ENCODE data around the gene NOMO2. TPM values are rescaled to one million over a fixed set of nuclear protein-coding genes. Genes with fewer than 3 reads are reported as not detected.
"Not testable (repeated sequence)": the region's sequence is repeated elsewhere in the genome, so short reads cannot be mapped to it uniquely, and the experiment has no call there.

Gene NOMO2
- total RNA-seq, 1 donor from 2014 or later: 111 TPM

DNA sequence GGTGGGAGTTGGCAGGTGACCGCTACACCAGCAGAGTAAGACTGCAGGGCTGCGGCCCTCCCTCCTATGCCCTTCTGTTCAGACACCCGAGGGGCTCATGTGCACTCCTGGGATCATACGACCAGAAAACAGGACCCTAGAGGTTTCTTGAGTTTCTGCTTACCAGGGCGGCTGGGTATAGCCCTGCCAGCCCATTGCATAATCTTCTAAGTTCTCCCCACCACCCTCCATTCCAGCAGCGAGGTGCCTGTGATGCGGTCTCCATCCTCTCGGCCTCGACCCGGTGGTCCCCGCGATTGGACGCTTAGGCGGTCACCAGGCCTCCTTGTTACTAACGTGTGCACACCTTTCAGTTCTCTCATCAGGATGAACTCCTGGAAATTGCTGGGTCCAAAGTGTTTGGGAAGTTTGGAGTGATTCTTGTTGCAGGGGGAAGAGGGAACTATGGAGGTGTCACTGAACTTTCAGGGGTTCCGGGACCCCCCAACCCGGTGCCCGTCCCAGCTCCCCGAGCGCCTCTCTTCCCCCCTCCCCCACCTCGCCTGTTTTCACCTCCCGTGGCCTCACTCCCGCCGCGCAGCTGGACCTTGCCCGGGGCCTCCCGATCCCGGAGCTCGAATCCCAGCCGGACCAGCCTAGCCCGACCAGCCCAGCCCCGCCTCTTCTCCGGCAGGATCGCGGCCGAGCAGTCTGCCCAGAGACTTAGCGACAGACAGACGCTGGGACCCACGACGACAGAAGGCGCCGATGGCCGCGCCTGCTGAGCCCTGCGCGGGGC lies 8.8 kb upstream of the NOMO2 start:
- H3K27me3 Mint-ChIP-seq (ENCODE audit: insufficient read depth); H3K4me1 Mint-ChIP-seq (ENCODE audit: low read depth); H3K9me3 Mint-ChIP-seq; H3K27ac Mint-ChIP-seq; H3K36me3 Mint-ChIP-seq (ENCODE audit: low read depth); intact Hi-C loops (cut with micrococcal nuclease); H3K4me3 Mint-ChIP-seq; DNase-seq (ENCODE audit: low spot score): not testable (repeated sequence)

DNA sequence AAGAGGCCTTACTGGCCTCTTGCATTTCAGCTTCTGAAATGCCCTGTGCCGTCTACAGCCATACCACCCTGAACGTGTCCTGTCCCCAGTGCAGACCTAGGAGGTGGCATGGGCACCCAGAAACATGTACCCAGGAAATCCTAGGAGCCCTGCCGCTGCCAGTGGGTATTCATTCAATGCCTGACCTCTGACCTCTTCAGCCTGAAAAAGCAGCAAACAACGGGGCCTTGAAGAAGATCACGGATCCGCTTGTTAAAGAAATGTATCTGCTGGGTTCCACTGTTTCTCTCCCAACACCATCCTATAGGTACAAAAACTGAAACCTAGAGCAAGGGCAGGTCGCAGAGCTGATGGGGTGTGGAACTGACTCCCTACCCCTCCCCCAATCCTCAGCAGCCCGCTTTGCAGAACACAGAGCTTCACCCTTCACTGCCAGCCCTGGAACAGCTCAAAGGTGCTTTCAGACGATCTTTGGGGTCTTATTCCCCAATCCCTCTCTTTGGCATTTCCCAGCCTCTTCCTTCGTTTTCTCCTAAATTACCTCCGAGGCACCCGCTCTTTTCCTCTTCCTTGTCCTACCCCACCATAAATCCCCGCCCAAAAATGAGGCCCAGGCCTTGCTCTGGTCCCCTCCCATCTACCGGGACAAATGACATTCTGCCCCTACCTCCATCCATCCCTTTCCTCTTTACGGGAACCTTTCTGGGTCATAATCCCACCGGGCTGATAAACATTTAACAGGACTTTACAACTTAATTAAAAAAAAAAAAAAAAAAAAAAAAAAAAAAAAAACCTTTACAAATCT lies 1.3 kb downstream of the NOMO2 start:
- H3K9me3 Mint-ChIP-seq; H3K36me3 Mint-ChIP-seq (ENCODE audit: low read depth); H3K27me3 Mint-ChIP-seq (ENCODE audit: insufficient read depth); intact Hi-C loops (cut with micrococcal nuclease); H3K27ac Mint-ChIP-seq; DNase-seq (ENCODE audit: low spot score): not testable (repeated sequence)
- H3K4me3 Mint-ChIP-seq: peak overlapping the region; percentile 79
- peaks cover 15% of the 10 kb centered on the region for H3K4me1 Mint-ChIP-seq (ENCODE audit: low read depth)

DNA sequence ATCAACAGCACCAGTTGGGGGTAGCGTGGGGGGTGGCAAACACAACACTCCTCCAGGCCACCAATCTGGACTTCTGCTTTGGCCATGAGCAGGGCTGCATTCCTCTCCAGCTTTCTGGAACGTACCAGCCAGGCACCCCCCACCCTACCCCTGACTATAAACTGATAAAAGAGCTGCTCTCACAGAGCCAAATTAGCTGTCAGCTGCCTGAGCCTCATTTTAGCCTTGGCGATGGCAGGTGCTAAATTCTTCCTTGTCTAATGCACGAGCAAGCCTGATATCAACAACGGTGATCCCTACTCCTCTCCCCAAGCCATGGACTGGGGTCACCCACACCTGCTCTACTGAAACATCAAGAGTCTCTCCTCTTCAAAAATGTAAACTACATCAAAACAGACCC lies 8.2 kb downstream of the NOMO2 start:
- H3K36me3 Mint-ChIP-seq (ENCODE audit: low read depth); H3K4me3 Mint-ChIP-seq; H3K4me1 Mint-ChIP-seq (ENCODE audit: low read depth); intact Hi-C loops (cut with micrococcal nuclease); H3K9me3 Mint-ChIP-seq; H3K27ac Mint-ChIP-seq; DNase-seq (ENCODE audit: low spot score); H3K27me3 Mint-ChIP-seq (ENCODE audit: insufficient read depth): not testable (repeated sequence)

DNA sequence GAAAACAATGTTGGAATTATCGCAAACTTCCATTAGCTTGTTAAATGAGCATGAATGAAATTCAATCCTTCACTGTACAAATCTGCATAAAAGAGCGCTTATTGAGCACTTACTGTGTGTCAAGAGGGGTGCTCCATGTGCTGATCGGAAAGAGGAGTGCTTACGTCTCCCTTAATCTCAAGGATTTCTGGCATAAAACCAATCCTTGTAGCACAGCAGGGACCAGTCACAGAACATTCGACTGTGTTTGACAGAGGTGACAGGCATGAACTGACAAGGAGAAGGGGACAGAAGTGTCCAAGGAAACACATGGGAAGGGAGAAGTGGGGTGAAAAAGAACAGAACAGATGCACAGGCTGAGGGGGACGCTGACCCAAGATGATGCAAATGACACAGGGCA lies 14.5 kb downstream of the NOMO2 start:
- H3K27me3 Mint-ChIP-seq (ENCODE audit: insufficient read depth); H3K4me3 Mint-ChIP-seq; intact Hi-C loops (cut with micrococcal nuclease); H3K9me3 Mint-ChIP-seq; H3K4me1 Mint-ChIP-seq (ENCODE audit: low read depth); H3K27ac Mint-ChIP-seq; DNase-seq (ENCODE audit: low spot score); H3K36me3 Mint-ChIP-seq (ENCODE audit: low read depth): not testable (repeated sequence)

DNA sequence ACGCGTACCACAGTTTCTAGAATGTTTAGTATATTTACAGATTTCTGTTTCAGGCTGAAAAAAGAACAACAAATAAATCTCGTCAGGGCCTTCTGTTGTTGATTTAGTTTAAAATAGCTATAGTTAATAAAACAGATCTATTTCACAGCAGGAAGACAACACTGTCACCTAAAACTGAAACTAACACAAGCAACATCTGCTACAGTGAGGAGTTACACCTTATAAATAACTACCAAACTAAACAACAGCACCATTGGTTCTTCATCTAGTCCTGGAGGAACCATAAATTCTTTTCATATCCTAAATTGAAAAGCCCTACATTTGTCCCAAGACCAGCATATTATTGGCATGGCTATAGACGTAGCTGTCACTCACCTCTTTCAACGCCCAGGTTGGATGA lies 15.0 kb downstream of the NOMO2 start:
- DNase-seq (ENCODE audit: low spot score); H3K27me3 Mint-ChIP-seq (ENCODE audit: insufficient read depth); intact Hi-C loops (cut with micrococcal nuclease); H3K4me1 Mint-ChIP-seq (ENCODE audit: low read depth); H3K27ac Mint-ChIP-seq; H3K4me3 Mint-ChIP-seq; H3K9me3 Mint-ChIP-seq; H3K36me3 Mint-ChIP-seq (ENCODE audit: low read depth): not testable (repeated sequence)

DNA sequence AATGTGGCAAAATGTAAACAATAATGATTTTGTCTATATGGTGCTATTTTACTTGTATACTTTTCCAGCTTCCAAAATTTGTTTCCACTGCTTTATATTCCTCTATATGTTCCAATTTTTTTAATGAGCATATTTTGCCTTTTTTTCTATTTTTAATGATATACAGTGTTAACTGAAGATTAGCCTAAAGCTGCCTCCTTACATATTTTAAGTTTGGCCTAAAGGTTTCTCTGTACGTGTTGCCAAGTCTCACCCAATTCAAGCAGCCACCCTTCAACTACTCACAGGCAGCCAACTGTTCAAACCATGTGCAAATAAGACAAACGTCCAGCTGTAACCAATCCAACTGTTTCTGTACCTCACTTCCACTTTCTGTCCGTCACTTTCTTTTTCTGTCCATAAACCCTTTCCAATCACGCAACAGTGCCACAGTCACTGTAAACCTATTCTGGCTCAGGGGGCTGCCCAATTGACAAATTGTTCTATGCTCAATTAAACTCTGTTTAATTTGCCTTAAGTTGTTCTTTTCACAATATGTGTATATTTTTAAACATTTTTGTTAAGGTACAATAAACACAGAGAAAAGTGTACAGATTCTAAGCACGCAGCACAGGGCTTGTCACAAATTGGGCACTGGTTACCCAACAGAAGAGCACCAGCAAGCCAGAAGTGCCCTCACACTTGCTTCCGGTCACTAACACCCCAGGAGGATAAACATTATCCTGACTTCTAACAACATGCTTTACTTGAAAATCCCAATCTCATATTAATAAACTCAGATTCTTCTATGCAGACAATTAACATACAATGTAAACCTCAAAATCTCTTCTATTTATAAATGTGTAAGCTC lies 17.4 kb downstream of the NOMO2 start:
- H3K27ac Mint-ChIP-seq; H3K4me1 Mint-ChIP-seq (ENCODE audit: low read depth); DNase-seq (ENCODE audit: low spot score); H3K4me3 Mint-ChIP-seq; H3K27me3 Mint-ChIP-seq (ENCODE audit: insufficient read depth); H3K36me3 Mint-ChIP-seq (ENCODE audit: low read depth); H3K9me3 Mint-ChIP-seq; intact Hi-C loops (cut with micrococcal nuclease): not testable (repeated sequence)

DNA sequence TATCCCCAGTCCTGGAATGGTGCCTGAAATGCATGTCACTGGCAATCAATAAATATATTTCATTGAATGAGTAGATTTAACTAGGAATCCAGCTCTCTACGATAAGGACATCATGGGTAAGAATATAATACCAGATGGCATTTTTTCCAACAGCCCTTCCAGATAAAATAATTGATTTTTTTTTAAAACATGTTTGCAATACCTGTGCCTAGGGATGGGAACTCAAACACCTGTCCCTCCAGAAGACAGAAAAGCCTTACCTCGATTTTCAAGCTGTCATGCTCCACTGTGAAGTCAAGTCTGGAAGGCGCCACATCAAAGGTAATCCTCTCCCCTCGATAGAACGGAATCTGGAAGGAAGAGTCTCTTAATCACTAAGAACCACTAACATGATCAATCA lies 20.0 kb downstream of the NOMO2 start:
- H3K9me3 Mint-ChIP-seq, H3K4me3 Mint-ChIP-seq: not testable (repeated sequence)

DNA sequence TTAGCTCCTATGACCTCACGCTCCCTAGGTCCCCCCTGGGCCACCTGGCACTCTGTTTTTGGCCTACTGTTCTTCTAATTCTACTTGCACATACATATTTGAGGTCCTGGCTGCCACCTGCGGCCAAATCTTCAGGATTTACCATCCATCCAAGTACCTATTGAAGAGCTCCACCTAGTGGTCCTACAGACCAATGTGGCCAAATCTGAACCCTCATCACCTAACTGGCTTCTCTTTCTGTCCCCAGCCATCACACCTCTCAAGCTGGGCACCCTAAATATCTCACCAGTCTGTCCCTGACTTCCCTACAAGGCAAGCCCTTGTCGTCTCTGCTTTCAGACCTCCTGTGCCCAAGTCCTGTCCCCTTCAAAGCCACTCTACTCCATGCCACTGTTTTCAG lies 24.9 kb downstream of the NOMO2 start:
- H3K9me3 Mint-ChIP-seq; H3K27me3 Mint-ChIP-seq (ENCODE audit: insufficient read depth); H3K4me1 Mint-ChIP-seq (ENCODE audit: low read depth); H3K27ac Mint-ChIP-seq; DNase-seq (ENCODE audit: low spot score); H3K4me3 Mint-ChIP-seq; intact Hi-C loops (cut with micrococcal nuclease): not testable (repeated sequence)
- H3K36me3 Mint-ChIP-seq (ENCODE audit: low read depth): peaks cover 12% of the 10 kb centered on the region

More for the DNA sequence above, 20.0 kb downstream of the NOMO2 start:
- H3K36me3 Mint-ChIP-seq (ENCODE audit: low read depth); intact Hi-C loops (cut with micrococcal nuclease); H3K27me3 Mint-ChIP-seq (ENCODE audit: insufficient read depth); DNase-seq (ENCODE audit: low spot score); H3K4me1 Mint-ChIP-seq (ENCODE audit: low read depth); H3K27ac Mint-ChIP-seq: not testable (repeated sequence)

DNA sequence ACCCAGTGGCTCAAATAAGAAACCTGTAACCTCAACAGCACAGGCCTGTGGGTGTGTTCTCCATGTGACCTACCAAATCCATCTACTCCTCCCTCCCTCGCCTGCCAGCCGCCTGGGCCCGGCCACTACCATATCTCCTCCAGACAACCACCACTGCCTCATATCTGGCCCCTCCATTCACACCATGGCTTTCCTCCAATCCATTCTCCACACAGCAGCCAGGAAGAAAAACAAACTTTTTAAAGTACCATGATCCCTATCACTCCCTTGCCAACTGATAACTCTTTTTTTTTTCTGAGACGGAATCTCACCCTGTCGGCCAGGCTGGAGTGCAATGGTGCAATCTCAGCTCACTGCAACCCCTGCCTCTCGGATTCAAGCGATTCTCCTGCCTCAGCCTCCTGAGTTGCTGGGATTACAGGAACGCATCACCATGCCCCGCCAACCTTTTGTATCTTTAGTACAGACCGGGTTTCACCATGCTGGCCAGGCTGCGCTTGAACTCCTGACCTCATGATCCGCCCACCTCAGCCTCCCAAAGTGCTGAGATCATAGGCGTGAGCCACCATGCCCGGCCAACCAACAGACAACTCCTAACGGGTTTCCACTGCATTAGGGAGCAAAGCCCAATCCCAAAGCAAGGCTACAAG lies 26.3 kb downstream of the NOMO2 start:
- H3K27ac Mint-ChIP-seq; H3K9me3 Mint-ChIP-seq; intact Hi-C loops (cut with micrococcal nuclease); H3K4me3 Mint-ChIP-seq; H3K4me1 Mint-ChIP-seq (ENCODE audit: low read depth); DNase-seq (ENCODE audit: low spot score); H3K27me3 Mint-ChIP-seq (ENCODE audit: insufficient read depth): not testable (repeated sequence)
- peaks cover 12% of the 10 kb centered on the region for H3K36me3 Mint-ChIP-seq (ENCODE audit: low read depth)

DNA sequence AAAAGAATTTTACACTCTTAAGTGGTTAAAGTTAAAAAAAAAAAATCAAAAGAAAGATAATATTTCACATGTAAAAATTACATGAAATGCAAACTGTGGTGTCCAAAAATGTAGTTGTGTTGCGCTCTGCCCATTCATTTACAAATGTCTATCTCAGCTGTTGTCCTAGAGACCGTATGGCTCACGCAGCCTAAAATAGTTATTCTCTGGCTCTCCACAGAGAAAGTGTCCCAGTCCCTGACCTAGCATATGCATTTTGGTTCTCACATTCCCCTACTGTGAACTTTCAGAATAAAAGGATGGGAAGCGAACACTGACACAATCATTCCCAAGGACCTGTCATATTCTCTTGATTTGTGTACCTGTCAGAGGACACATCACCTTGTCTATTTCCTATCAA lies 27.6 kb downstream of the NOMO2 start:
- DNase-seq (ENCODE audit: low spot score); H3K9me3 Mint-ChIP-seq; H3K36me3 Mint-ChIP-seq (ENCODE audit: low read depth); H3K4me3 Mint-ChIP-seq; intact Hi-C loops (cut with micrococcal nuclease); H3K27me3 Mint-ChIP-seq (ENCODE audit: insufficient read depth); H3K4me1 Mint-ChIP-seq (ENCODE audit: low read depth); H3K27ac Mint-ChIP-seq: not testable (repeated sequence)

DNA sequence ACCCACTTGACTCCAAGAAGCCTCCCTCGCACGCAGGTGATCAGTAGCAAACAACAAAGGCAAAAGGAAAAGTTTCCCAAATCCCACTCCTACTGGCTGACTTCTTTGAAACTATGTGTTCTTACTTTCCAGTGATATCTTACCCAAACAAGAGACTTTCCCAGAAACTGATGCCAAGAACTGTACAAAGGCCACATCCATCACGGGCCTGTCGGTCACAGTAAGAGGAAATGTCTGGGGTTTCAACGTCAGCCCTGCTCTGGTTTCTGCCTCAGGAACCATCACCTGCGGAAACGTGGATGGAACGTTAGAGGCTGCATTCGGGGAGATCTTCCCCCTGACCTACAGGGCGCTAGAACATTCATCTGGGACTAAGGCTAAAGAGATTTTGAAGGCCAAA lies 30.6 kb downstream of the NOMO2 start:
- H3K9me3 Mint-ChIP-seq; H3K4me1 Mint-ChIP-seq (ENCODE audit: low read depth); H3K27me3 Mint-ChIP-seq (ENCODE audit: insufficient read depth); H3K4me3 Mint-ChIP-seq; intact Hi-C loops (cut with micrococcal nuclease); H3K36me3 Mint-ChIP-seq (ENCODE audit: low read depth); H3K27ac Mint-ChIP-seq; DNase-seq (ENCODE audit: low spot score): not testable (repeated sequence)

DNA sequence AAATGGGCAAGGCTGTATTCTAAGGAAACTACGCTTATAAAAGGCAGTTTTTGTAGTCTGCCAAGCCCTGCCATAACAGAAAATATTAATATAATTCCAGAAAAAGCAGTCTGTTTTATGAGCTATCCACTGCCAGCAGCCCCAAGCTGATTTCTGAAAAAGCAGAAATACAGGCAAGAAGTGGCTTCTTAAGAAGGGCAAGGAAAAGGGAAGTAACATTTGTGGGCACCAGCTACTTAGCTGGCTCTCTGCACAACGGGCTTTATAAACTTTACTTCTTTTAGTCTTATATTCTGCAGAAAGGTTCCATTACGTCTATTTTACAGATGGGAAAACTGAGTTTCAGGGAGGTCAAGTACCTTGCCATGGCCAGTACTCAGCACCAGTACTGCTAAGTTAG lies 31.6 kb downstream of the NOMO2 start:
- H3K27me3 Mint-ChIP-seq (ENCODE audit: insufficient read depth); intact Hi-C loops (cut with micrococcal nuclease); DNase-seq (ENCODE audit: low spot score); H3K4me3 Mint-ChIP-seq; H3K4me1 Mint-ChIP-seq (ENCODE audit: low read depth); H3K36me3 Mint-ChIP-seq (ENCODE audit: low read depth); H3K9me3 Mint-ChIP-seq; H3K27ac Mint-ChIP-seq: not testable (repeated sequence)
